Measurements from ENCODE around the gene GDE1. TPM values are rescaled to one million over a fixed set of nuclear protein-coding genes. Genes with fewer than 3 reads are reported as not detected.
"Not testable (repeated sequence)": the region's sequence is repeated elsewhere in the genome, so short reads cannot be mapped to it uniquely, and the experiment has no call there.

GDE1 gene
- total RNA-seq, result 89.1 TPM
- long read RNA-seq, transcript GDE1-203 (6 exons, 2,238 nt), result minor isoform, 14 of 157 reads
- long read RNA-seq, transcript GDE1-201 (6 exons, 2,958 nt), result major isoform, 127 of 157 reads
- long read RNA-seq, partial matches to known transcripts, result 1 of 157 reads
- long read RNA-seq, other reads (novel, unspliced or antisense), result 15 of 157 reads

- intact Hi-C loops (cut with DNase I), result no loop called here
Observed at GRCh38 chr16:19521471-19522396, at the start of gene GDE1. Gene GDE1 (minus strand): TSS chr16:19522098. CDS start chr16:19521964, 134 bp downstream.

GRCh38 chr16:19567560-19567959 is 45.7 kb upstream of the GDE1 start:
- DNase-seq (ENCODE audit: low spot score), result no peak
- intact Hi-C loops (cut with DNase I), result no loop called here

More at GRCh38 chr16:19521471-19522396, at the start of gene GDE1:
- peak; percentile 99 for DNase-seq (ENCODE audit: low spot score)

- no peak for DNase-seq (ENCODE audit: low spot score)
- intact Hi-C loops (cut with DNase I), result no loop called here
Observed at GRCh38 chr16:19566362-19566761, 44.5 kb upstream of the GDE1 start.

GRCh38 chr16:19563377-19563776 is 41.5 kb upstream of the GDE1 start:
- intact Hi-C loops (cut with DNase I), result no loop called here

GRCh38 chr16:19560078-19560477 is 38.2 kb upstream of the GDE1 start:
- intact Hi-C loops (cut with DNase I), result no loop called here
- no peak for DNase-seq (ENCODE audit: low spot score)

More at GRCh38 chr16:19563377-19563776, 41.5 kb upstream of the GDE1 start:
- DNase-seq (ENCODE audit: low spot score), result no peak

GRCh38 chr16:19559242-19559910 is 37.5 kb upstream of the GDE1 start:
- intact Hi-C loops (cut with DNase I), result no loop called here

GRCh38 chr16:19555938-19556771 is 34.3 kb upstream of the GDE1 start:
- no peak for DNase-seq (ENCODE audit: low spot score)
- intact Hi-C loops (cut with DNase I), result loop anchor here (2.0 kb wide), 2 partner anchors 31 to 331 kb away; no protein-coding TSS in a partner anchor

More at GRCh38 chr16:19559242-19559910, 37.5 kb upstream of the GDE1 start:
- no peak for DNase-seq (ENCODE audit: low spot score)

- intact Hi-C loops (cut with DNase I), result loop anchor here (2.0 kb wide), 1 partner anchor 31 kb away; no protein-coding TSS in a partner anchor
- DNase-seq (ENCODE audit: low spot score), result peak; percentile 99
Observed at GRCh38 chr16:19555186-19555937, 33.5 kb upstream of the GDE1 start, which contains the start of gene VPS35L. Gene VPS35L (plus strand): TSS chr16:19555703. CDS start chr16:19555730, 27 bp downstream.

- intact Hi-C loops (cut with DNase I), result no loop called here
Observed at GRCh38 chr16:19549673-19550072, 27.8 kb upstream of the GDE1 start.

GRCh38 chr16:19548144-19548543 is 26.2 kb upstream of the GDE1 start:
- intact Hi-C loops (cut with DNase I), result no loop called here

More at GRCh38 chr16:19549673-19550072, 27.8 kb upstream of the GDE1 start:
- DNase-seq (ENCODE audit: low spot score), result no peak

GRCh38 chr16:19543278-19543996 is 21.5 kb upstream of the GDE1 start:
- DNase-seq (ENCODE audit: low spot score); intact Hi-C loops (cut with DNase I): not testable (repeated sequence)

More at GRCh38 chr16:19548144-19548543, 26.2 kb upstream of the GDE1 start:
- DNase-seq (ENCODE audit: low spot score), result no peak

- DNase-seq (ENCODE audit: low spot score), result no peak
- intact Hi-C loops (cut with DNase I), result no loop called here
Observed at GRCh38 chr16:19542138-19542821, 20.4 kb upstream of the GDE1 start.

GRCh38 chr16:19540241-19540970 is 18.5 kb upstream of the GDE1 start:
- intact Hi-C loops (cut with DNase I), result no loop called here
- DNase-seq (ENCODE audit: low spot score), result no peak

GRCh38 chr16:19532601-19533000 is 10.7 kb upstream of the GDE1 start:
- intact Hi-C loops (cut with DNase I), result no loop called here
- no peak for DNase-seq (ENCODE audit: low spot score)

GRCh38 chr16:19528666-19529065 is 6.8 kb upstream of the GDE1 start:
- no peak for DNase-seq (ENCODE audit: low spot score)
- intact Hi-C loops (cut with DNase I), result no loop called here

- intact Hi-C loops (cut with DNase I), result no loop called here
- DNase-seq (ENCODE audit: low spot score), result no peak
Observed at GRCh38 chr16:19527161-19527560, 5.3 kb upstream of the GDE1 start.

All from cardiac septum (tissue), 1 donor.